Stimulated activated CD8-positive, alpha-beta memory T cell treated with anti-CD3 and anti-CD28 coated beads, Interleukin-15, amount 100 ng/mL, for 1 hour (primary cell): ENCODE data around the gene TUFT1.

ENCODE experiments used
- DNase-seq: peaks from one replicate; pipeline ENCODE4 v3.0.0-alpha.2; 2020; ENCODE audit warnings: low read depth

The TUFT1 gene

GRCh38 chr1:151540021-151540981 lies at the start of gene TUFT1:
TUFT1 (plus strand) TSS chr1:151540309; CDS start chr1:151540367, 58 bp downstream.
- DNase-seq, result peak; percentile 87

GRCh38 chr1:151491641-151492040 lies 48.5 kb upstream of the TUFT1 start:
- DNase-seq, result no peak

GRCh38 chr1:151492120-151492519 lies 48.0 kb upstream of the TUFT1 start:
- DNase-seq, result no peak

DNA sequence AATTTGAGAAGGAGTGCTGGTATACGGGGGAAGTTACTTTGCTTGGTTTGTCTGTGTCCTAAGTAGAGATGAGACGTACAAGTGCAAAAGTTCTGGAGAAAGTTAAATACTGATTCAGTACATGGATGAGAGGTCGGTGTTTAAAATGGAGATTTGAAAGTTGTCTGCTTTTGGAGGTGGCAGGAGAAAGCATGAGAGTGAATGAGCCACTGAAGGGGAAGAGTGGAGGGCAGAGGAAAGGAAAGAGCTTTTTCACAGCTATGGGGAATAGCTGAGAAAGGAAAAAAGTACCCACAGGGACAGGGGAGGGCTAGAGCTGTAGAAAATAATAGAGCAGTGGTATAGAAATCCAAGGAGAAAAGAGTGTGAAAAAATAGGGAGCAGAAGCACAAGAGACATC lies 47.1 kb upstream of the TUFT1 start:
- no peak for DNase-seq

GRCh38 chr1:151494741-151495281 lies 45.3 kb upstream of the TUFT1 start:
- DNase-seq, result no peak

DNA sequence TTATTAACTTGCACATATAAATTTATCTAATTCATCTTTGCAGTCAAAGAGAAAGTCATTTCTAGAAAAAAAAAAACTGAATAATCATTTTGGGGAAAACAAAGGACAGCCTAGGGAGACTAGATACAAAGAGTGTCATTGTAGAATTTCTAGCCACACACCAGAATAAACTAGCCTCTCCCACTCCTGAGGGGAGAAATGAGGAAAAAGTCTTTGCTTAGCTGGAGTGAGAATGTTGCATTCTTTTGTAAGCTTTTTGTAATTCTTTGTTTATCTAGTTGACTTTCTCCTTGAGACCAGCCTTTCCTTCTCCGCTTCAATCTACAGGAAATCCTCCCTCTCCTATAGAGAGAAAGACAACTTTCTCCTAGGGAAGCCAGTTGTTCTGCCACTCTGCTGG lies 44.8 kb upstream of the TUFT1 start:
- DNase-seq, result no peak

DNA sequence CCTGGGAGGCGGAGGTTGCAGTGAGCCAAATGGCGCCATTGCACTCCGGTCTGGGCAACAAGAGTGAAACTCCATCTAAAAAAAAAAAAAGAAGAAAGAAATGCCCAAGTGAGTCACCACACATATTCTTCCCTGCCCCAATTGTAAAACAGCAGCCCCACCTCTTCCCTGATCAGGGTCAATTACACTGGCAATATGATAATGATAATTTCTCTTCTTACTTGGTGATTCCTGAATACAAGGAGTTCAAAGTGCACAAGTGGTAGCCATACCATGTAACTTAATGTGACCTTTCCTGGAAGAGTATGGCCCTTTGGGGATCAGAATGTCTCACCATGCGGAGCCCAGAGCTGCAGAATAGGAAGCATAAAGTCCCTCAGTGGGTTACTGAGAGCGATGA lies 40.7 kb upstream of the TUFT1 start:
- DNase-seq, result no peak

DNA sequence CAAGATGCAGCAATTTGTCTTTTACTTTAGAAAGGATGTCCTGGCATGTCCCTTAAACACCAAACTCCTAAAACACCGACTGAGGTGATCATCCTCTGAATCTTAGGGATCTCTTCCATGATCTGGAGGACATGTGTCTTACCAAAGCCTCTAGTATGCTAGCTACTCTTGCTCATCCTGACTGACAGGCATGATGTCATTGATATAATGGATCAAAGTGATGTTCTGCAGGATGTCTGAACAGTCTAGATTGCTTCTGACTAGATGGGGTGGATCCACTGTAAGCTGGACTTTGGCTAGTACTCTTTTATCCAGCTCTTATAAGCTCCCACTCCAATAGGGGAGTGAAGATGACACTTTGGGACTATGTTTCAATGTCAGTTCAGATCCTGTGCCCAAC lies 40.2 kb upstream of the TUFT1 start:
- DNase-seq, result no peak

GRCh38 chr1:151501474-151501873 lies 38.6 kb upstream of the TUFT1 start:
- no peak for DNase-seq

DNA sequence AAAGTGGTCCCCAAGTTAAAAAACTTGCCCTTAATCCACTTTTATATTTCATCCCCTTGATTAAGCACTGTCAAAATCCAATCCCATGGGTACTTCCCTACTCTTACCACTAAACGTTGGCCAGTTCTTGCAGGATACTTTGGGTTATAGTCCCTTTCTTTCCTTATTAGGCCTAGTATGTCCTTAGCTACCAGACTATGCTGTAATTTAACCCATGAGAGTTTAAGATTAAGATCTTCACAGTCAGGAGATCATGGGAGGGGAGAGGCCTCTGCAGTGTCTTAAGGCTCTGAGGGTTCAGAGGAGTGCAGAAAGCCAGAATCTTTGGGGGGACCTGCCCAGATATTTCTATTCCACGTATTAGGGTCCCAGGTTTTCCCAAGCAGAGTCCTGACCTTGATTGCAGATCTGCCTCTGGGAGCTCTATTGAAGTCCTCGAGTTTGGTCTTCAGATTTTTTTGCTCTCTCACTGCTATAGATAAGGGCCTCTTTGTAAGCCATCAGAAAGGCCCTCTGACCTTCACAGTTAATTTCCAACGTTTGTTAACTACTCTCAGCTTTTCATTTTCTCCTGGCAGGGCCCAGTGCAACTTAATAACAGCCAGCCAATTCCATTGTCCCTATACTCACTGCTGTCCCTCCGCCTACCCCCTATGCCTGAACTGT lies 37.9 kb upstream of the TUFT1 start:
- no peak for DNase-seq

DNA sequence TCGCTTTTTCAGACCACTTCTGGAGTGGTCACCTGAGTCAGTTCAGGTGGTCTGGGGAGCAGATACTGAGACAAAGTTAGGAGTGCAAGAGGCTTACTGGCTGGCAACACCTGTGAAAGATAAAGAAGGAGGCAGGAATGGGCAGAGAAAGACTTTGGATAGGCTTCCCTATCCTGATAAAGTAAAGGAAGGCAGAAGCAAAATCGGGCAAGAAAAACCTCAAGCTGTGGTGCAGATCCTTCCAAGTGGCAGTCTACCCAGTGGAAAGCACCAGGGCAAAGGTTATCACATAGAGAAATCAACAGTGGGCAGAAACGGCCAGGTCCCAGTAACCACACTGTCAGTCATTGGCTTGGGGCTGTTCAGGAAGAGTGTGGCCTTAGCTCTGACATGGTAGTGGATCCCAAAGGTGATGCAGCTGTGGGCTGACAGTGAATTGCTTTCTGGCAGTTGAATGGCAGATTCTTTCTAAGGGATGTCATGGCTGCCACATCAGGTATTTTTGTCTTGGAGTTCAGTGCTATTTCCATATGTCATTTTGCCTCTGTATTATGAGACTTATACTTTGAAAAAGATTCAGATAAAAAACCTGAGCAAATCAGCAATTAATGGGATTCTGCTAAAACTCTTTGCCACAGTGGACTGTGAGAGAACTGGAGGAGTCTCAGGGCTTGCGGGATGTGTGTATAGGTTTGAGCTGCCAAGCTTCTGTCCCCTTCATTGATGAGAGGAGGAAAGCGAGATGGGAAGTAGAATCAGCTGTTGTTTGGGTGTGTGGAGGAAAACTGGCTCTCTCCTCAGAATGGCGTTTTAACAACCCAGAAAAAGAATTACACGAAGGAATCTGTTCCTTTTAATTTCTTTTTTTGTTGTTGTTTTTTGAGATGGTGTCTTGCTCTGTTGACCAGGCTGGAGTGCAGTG lies 37.0 kb upstream of the TUFT1 start:
- no peak for DNase-seq

- no peak for DNase-seq
Observed at GRCh38 chr1:151504252-151504651, 35.9 kb upstream of the TUFT1 start.

- DNase-seq, result no peak
Observed at GRCh38 chr1:151504759-151505158, 35.4 kb upstream of the TUFT1 start.

GRCh38 chr1:151508833-151509232 lies 31.3 kb upstream of the TUFT1 start:
- no peak for DNase-seq

DNA sequence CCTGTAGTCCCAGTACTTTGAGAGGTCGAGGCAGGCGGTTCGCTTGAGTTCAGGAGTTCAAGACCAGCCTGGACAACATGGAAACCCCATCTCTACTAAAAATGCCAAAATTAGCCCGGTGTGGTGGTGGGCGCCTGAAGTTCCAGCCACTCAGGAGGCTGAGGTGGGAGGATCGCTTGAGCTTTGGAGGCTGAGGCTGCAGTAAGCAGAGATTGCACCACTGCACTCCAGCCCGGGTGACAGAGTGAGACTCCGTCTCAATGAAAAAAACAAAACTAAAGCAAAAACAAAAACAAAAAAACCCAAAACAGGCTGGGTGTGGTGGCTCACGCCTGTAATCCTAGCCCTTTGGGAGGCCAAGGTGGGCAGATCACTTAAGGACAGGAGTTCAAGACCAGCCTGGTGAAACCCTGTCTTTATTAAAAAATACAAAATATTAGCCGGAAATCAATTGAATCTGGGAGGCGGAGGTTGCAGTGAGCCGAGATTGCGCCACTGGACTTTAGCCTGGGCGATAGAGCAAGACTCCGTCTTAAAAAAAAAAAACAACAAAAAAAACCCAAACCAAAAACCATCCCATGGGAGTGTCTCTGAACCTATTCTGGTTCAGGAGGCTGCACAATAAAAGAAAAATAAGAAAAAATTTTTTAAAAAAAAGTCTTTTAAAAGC lies 30.6 kb upstream of the TUFT1 start:
- no peak for DNase-seq

GRCh38 chr1:151510020-151510405 lies 30.1 kb upstream of the TUFT1 start:
- no peak for DNase-seq

GRCh38 chr1:151510614-151510956 lies 29.5 kb upstream of the TUFT1 start:
- DNase-seq, result no peak

GRCh38 chr1:151510957-151511635 lies 29.0 kb upstream of the TUFT1 start, which contains the start of gene CGN:
CGN (plus strand) TSS chr1:151511387; CDS start chr1:151518520, 7,133 bp downstream.
- peak; percentile 69 for DNase-seq

- DNase-seq, result no peak
Observed at GRCh38 chr1:151511636-151512215, 28.4 kb upstream of the TUFT1 start.

DNA sequence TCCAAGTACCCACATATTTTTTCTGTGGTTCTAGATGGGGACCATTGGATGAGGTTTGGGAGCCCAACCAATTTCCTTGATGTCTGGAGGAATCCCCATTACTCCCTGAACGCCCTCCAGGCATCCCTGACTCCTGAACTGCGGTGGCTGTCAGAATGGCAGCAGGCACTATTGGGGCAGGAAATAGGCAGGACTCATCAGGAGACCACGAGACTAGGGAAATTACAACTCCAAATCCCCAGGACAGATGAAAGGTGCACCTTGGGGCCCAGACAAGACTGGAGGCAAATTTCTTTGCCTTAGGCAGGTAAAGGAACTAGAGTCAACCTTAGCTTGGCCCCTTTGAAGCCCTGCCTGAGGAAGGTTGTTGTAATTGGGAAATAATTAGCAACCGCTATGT lies 27.8 kb upstream of the TUFT1 start:
- no peak for DNase-seq
